Stimulated activated CD4-positive, alpha-beta T cell treated with anti-CD3 and anti-CD28 coated beads, Interleukin-1b, Interleukin-23, amount 100 ng/mL, for 24 hours (primary cell): Measurements from ENCODE around the gene RBM33.
"Not testable (repeated sequence)": the region's sequence is repeated elsewhere in the genome, so short reads cannot be mapped to it uniquely, and the experiment has no call there.

Source experiments
- DNase-seq, 4 experiments: peaks; one replicate each; pipeline ENCODE4 v3.0.0-alpha.2; 2020; ENCODE audit warnings: low read depth in 4 of 4, low spot score in 1 of 4

RBM33 gene

GRCh38 chr7:155688237-155688636 is 43.8 kb downstream of the RBM33 start:
- DNase-seq = not testable (repeated sequence)

DNA sequence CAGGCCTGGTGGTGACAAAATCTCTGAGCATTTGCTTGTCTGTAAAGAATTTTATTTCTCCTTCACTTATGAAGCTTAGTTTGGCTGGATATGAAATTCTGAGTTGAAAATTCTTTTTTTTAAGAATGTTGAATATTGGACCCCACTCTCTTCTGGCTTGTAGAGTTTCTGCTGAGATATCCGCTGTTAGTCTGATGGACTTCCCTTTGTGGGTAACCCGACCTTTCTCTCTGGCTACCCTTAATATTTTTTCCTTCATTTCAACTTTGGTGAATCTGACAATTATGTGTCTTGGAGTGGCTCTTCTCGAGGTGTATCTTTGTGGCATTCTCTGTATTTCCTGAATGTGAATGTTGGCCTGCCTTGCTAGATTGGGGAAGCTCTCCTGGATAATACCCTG is 46.2 kb downstream of the RBM33 start:
- DNase-seq = not testable (repeated sequence)

GRCh38 chr7:155692317-155692716 is 47.9 kb downstream of the RBM33 start:
- DNase-seq = no peak

DNA sequence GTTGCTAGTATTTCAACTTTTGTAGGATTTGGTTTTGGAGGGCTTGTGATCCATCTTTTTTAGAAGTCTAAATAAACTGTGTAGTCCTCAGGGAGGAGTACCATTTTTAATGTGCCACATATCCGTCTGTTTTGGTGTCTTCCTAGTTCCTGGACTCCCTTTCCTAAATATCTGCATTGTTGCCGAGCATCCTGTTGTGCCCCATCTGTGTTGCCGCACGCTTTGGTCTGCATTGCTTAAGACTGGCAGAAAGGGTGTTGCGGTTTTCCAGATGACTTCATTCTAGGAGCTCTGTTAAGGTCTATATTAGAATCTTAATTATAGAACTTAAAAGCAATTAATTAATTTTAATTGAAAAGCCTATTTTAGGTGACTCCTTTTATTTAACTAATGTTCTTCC is 49.4 kb downstream of the RBM33 start:
- DNase-seq = no peak

- DNase-seq = no peak
These were observed 50.4 kb downstream of the RBM33 start for GRCh38 chr7:155694851-155695250.

DNA sequence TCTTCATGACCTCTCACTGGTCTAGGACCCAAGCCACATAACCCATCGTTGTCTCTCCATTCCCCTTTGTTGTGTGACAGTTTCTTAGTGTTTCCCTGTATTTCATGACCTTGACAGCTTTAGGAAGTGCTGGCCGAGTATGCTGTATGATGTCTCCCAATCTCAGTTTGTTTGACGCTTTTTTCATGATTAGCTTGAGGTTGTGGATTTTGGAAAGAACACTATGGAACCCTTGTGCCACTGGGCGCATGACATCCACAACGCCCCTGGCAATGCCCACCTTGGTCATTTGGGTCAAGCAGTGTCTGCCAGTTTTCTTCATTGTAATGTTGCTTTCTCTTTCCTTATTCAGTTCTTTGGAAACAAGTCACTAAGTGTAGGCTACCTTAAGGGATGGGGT is 52.3 kb downstream of the RBM33 start:
- DNase-seq = no peak

DNA sequence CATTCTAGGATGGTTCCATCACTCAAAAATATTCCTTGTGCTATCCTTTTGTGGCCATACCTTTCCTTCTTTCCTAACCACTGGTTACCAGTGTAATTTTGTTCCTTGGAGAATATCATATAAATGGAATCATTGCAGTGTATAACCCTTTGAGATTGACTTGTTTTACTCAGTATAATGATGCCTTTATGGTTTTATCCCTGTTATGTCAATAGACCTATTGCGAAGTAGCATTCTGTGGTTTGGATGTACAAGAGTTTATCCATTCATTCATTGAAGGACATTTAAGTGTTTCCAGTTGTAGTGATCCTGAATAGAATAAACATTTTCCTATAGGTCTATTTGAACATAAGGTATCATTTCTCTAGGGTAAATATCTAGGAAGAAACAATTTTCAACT is 54.2 kb downstream of the RBM33 start:
- no peak for DNase-seq

- DNase-seq = no peak
These were observed 54.7 kb downstream of the RBM33 start for GRCh38 chr7:155699180-155699579.

GRCh38 chr7:155700847-155701246 is 56.4 kb downstream of the RBM33 start:
- no peak for DNase-seq

- DNase-seq = no peak
These were observed 57.6 kb downstream of the RBM33 start for GRCh38 chr7:155701972-155702544.

GRCh38 chr7:155702616-155703015 is 58.2 kb downstream of the RBM33 start:
- DNase-seq = no peak

DNA sequence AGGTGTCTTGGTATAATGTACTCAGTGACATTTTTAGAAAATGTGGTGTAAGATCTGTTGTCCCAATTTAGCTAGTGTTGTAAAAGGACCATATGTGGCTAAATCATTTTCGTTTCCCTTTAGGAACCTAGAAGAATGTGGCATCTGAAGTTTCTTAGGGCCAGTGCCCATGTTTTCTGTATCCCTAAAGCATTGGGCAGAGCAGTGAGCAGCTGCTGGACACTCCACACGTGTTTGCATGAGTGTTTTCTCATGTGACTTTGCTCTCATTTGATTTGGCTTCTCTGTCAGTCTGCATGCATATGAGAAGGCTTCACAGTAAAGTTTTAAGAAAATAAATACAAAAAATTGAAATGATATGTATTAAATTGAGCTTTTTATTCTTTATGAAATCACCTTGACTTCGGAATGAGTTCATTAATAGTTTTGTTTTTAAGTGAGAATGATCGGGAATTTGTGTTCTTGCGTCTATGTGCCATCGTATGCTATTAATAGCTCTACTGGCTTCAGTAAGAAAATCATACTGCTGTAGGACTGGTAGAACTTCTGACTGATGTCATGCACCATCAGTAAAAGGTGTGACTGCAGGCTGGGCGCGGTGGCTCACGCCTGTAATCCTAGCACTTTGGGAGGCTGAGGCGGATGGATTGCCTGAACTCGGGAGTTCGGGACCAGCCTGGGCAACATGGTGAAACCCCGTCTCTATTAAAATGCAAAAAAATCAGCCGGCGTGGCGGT is 61.3 kb downstream of the RBM33 start:
- DNase-seq = no peak

DNA sequence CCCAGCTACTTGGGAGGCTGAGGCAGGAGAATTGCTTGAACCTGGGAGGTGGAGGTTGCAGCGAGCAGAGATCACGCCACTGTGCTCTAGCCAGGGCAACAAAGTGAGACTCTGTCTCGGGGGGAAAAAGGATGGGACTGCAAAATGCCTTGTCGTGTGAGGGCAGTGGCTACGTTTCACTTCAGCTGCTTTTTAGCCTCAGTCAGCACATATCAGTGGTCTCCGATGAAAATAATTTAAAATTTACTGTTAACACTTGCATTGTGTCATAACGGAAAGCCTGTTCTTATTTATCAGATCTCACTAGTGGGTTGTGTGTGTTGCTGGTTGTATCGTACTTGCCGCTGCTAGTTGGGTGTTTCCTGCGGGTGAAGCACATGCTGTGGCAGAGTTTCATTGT is 61.9 kb downstream of the RBM33 start:
- no peak for DNase-seq

DNA sequence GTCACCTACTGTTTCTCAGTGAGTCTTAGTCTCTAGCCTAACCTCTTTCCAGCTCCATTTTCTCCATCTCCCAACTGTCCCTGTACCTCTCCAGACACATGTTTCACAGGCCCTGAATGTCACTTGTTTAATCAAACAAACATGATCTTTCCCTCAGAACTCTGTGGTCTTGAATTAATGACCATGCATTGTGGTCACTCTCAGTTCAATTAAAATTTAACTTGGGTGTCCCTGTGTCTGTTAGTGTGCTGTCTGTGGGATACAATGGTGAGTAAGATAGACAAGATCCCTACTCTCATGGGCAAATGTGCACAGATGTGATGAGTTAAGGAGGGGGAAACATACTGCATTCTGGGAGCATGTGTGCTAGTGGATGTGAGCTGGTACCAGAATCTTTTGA is 65.0 kb downstream of the RBM33 start:
- no peak for DNase-seq

- DNase-seq = no peak
These were observed 65.6 kb downstream of the RBM33 start for GRCh38 chr7:155710031-155710430.

DNA sequence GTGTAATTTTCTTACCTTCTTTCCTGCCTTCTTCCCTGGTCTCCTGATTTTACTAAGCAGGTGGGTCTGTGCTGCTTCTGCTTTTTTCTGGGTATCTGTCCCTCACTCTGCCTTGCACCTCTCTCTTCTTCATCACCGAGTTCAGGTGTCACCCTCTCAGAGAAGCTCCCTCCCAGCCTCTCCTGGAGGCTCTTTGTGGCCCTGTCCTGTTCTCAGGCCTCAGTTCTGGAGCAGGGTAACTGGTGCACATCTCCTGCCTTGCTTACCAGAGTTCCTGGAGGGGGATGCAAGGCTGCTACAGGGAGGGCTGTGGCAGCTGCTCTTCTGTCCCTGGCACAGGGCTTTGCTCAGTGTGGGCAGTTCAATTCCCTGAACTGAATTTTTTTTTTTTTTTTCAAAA is 66.1 kb downstream of the RBM33 start:
- no peak for DNase-seq

DNA sequence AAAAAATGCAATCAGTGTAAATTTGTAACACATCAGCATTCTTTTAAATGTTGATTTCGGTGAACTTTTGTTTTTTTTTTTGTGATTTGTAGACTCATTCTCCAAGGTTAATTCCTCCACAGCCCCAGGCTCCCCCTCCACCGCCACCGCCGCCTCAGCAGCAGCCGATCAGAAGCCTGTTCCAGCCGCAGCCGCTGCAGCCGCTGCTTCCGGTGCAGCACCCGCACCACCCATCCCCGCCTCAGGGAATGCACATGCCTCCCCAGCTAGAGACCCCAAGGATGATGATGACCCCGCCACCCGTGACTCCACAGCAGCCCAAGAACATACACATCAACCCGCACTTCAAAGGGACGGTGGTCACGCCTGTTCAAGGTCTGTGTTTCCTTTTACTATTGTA is 66.6 kb downstream of the RBM33 start:
- DNase-seq = no peak

DNA sequence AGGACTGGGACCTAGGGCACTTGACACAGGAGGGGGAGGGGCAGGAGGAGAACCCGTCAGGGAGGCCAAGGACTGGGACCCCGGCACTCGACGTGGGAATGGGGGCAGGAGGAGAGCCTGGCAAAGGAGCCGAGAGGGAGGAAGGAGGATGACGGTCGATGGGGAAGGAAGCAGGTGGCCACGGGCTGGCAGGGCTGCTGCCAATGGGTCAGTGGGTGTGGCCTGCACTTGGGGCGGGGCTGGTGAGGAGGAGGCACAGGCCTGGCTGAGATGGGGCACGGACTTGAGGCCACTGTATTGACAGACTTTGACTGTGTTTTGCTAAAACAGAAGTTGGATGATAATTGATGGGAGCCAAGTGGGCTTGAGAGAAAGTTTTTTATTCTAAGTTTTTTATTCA is 68.9 kb downstream of the RBM33 start:
- no peak for DNase-seq

- no peak for DNase-seq
These were observed 70.2 kb downstream of the RBM33 start for GRCh38 chr7:155714702-155715101.

DNA sequence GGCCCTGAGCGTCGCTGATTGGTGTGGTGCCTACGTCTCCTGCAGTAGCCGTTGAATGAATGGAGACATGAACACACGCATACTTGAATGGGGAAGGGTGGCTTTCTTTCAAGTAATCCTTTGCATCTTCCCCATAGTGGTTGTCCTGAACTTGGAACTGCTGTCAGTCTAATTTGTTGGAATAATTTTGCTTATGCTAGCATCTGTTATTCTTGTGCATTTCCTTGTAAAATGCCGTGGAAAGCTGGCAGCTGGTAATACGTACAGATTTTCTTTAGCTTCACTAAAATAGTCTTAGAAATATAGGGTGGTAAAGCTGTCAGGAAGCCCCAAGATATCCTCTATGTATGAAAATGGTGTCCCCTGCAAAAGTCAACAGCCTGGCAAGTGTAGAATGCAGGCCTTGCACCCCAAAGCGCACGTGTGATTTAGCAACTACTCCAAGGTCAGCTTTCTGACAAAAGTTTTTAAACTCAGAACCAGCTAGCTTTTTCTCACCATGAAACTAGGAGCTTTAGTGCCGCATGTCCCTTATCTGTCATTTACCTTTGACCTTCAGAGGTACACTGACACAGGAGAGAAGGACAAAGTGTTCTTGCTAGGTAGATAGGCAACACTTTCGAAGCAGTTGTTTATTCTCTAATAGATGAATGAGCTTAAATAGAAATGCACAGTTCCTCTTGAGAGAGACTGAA is 70.8 kb downstream of the RBM33 start:
- DNase-seq = no peak

DNA sequence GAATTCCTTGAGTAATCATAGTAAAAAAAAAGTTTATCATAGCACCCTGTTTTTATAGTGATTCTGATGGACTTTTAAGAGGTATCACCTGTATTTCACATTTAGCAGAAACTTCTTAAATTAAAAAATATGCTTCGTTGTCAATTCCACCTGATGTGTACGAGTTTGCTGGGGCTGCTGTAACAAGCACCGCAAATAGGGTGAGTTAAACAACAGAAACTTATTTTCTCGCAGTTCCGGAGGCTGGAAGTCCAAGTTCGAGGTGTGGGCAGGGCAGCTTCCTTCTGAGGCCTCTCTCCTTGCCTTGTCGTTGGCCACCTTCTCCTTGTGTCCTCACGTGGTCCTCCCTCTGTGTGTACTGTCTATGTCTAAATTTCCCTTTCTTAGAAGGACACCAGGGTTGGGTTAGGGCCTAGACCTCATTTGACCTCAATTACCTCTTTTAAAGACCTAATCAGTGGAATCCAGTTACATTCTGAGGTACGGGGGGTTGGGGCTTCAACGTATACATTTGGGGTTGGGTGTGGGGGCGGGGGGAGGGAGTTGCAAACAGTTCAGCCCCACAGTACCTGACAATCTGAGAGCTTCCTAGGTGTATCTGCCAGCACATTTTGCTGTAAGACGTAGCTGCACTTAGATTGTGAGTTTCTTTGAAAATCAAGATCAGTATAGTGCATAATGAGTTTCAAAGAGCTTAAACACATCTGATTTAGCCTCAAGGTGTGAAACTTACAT is 72.7 kb downstream of the RBM33 start:
- DNase-seq = no peak

- DNase-seq = no peak
These were observed 76.6 kb downstream of the RBM33 start for GRCh38 chr7:155721056-155721455.
